ENCODE data around the gene EFCAB6. TPM values are rescaled to one million over a fixed set of nuclear protein-coding genes. Genes with fewer than 3 reads are reported as not detected.

Gene EFCAB6
- total RNA-seq, 1 experiment from 2014 or later: 2.5 TPM

DNA sequence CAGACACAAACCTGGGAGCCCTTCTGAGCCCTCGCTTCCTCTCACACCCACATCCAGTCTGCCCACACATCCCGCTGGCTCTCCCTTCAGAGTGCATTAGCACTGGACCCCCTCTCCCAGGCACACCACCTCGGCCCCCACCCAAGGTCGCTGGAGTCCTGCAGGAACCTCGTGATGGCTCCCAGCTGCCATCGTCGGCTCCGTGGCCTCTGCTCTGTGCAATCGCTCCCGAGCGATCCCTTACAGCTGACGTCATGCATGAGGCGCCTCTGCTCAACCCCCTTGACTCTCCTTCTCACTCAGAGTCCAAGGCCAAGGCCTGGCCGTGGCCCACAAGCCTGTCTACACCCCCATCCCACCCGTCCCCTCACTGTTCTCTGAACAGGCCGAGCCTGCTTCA, 183.9 kb downstream of the EFCAB6 start:
- TF ChIP-seq EZH2 (IDR thresholded peaks at IDR 0.05; ENCODE audit: low read depth): no peak
- TF ChIP-seq, protein P1, sequence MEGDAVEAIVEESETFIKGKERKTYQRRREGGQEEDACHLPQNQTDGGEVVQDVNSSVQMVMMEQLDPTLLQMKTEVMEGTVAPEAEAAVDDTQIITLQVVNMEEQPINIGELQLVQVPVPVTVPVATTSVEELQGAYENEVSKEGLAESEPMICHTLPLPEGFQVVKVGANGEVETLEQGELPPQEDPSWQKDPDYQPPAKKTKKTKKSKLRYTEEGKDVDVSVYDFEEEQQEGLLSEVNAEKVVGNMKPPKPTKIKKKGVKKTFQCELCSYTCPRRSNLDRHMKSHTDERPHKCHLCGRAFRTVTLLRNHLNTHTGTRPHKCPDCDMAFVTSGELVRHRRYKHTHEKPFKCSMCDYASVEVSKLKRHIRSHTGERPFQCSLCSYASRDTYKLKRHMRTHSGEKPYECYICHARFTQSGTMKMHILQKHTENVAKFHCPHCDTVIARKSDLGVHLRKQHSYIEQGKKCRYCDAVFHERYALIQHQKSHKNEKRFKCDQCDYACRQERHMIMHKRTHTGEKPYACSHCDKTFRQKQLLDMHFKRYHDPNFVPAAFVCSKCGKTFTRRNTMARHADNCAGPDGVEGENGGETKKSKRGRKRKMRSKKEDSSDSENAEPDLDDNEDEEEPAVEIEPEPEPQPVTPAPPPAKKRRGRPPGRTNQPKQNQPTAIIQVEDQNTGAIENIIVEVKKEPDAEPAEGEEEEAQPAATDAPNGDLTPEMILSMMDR (conservative IDR thresholded peaks at IDR 0.05): no peak
- H3K4me2 ChIP-seq: no peak overlapping the region
- H3K4me1 ChIP-seq (replicated peaks; ENCODE audit: insufficient read depth): no peaks in the 10 kb centered on the region
- no peaks in the 10 kb centered on the region for H3F3A ChIP-seq (ENCODE audit: insufficient read depth, low read depth)
- ChIA-PET CTCF (no interaction called here), POLR2A (ENCODE audit: unreplicated experiment) (no interaction called here)
- H3K9me2 ChIP-seq (ENCODE audit: insufficient read depth): no peaks in the 10 kb centered on the region
- H3K36me3 ChIP-seq (ENCODE audit: low read depth): no peaks in the 10 kb centered on the region
- H3K27ac ChIP-seq: no peak overlapping the region
- H3K79me2 ChIP-seq (ENCODE audit: low read depth): no peaks in the 10 kb centered on the region
- no peaks in the 10 kb centered on the region for H4K20me1 ChIP-seq (ENCODE audit: insufficient read depth)
- BruUV-seq (replicated peaks): no TSS peak
- no peaks in the 10 kb centered on the region for H3K9me3 ChIP-seq (ENCODE audit: insufficient read depth, low read depth)
- H2AFZ ChIP-seq: no peak overlapping the region
- intact Hi-C loops (cut with micrococcal nuclease; ENCODE audit: unreplicated experiment): no loop called here
- H3K27me3 ChIP-seq (ENCODE audit: insufficient read depth, low read depth): peaks cover 89% of the 10 kb centered on the region
- DNase-seq: no peak
- no peak overlapping the region for H3K4me3 ChIP-seq

DNA sequence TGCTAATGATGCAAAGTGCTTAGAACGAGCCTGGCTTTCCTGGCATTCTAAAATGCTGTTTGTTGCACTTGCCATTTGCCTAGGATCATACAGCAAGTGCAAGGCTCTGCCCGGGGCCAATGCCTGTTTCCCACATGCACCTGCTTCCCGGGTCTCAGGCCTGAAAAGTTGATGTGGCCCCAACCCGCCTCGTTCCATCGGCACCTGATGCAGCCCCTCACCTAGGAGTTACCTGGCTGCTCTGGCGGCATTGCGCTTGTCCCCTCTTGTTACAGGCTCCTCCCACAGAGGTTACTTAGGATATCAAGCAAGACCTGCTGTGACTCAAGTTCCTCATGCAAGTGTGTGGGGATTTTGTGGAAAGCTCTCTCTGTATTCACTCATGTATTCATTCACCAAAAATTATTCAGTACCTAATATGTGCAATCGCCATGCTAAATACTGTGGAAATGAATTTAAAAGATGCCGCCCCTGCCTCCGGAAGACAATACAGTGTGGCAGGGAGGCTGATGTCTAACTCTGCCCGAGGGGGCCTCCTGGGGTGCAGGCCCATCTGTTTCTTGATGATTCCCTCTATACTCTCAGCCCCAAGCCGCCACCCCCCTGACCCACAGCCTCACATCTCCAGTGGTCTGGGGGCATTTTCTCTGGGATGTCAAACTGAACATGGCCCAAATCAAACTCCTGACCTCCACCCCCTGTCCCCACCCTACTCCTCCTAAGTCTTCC, 184.5 kb downstream of the EFCAB6 start:
- ChIA-PET CTCF (no interaction called here), POLR2A (ENCODE audit: unreplicated experiment) (no interaction called here)
- Histone ChIP-seq H3K36me3 (ENCODE audit: low read depth) (no peaks in the 10 kb centered on the region), H3K4me1 (replicated peaks; ENCODE audit: insufficient read depth) (no peaks in the 10 kb centered on the region), H3K4me3 (no peak overlapping the region), H3K79me2 (ENCODE audit: low read depth) (no peaks in the 10 kb centered on the region), H3K27me3 (ENCODE audit: insufficient read depth, low read depth) (peaks cover 89% of the 10 kb centered on the region), H3K4me2 (no peak overlapping the region), H3F3A (ENCODE audit: insufficient read depth, low read depth) (no peaks in the 10 kb centered on the region), H3K9me3 (ENCODE audit: insufficient read depth, low read depth) (no peaks in the 10 kb centered on the region), H4K20me1 (ENCODE audit: insufficient read depth) (no peaks in the 10 kb centered on the region), H2AFZ (no peak overlapping the region), H3K9me2 (ENCODE audit: insufficient read depth) (no peaks in the 10 kb centered on the region), H3K27ac (no peak overlapping the region)
- no peak for TF ChIP-seq EZH2 (IDR thresholded peaks at IDR 0.05; ENCODE audit: low read depth)
- TF ChIP-seq, protein P1 (conservative IDR thresholded peaks at IDR 0.05): no peak
- DNase-seq: no peak
- no TSS peak for BruUV-seq (replicated peaks)
- intact Hi-C loops (cut with micrococcal nuclease; ENCODE audit: unreplicated experiment): no loop called here

DNA sequence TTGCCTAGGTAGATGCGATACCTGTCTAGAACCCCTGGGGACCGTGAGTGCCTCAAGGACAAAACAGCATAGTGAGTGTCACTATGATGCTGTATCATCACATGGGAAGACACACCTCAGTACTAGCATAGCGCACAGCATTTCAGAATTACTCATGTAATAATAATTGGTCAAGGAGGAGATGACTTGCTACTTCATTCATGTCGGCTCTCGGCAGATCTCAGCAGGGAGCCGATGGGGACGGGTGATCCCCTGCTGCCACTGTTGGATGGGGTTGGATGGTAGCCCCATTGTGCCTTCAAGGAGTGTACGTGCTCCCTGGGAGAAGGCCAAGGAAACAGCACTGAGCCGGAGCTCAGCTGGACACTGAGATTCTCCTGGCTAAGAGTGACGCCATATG, 186.9 kb downstream of the EFCAB6 start:
- no peak overlapping the region for H3K4me2 ChIP-seq

More for the DNA sequence above, 186.9 kb downstream of the EFCAB6 start:
- ChIA-PET CTCF (no interaction called here), POLR2A (ENCODE audit: unreplicated experiment) (interaction anchor here (0.6 kb wide), 1 partner anchor 1131 kb away, joined by 5 read pairs; no protein-coding TSS in a partner anchor)
- no peaks in the 10 kb centered on the region for H3F3A ChIP-seq (ENCODE audit: insufficient read depth, low read depth)
- peaks cover 72% of the 10 kb centered on the region for H3K27me3 ChIP-seq (ENCODE audit: insufficient read depth, low read depth)
- H3K4me1 ChIP-seq (replicated peaks; ENCODE audit: insufficient read depth): no peaks in the 10 kb centered on the region
- BruUV-seq (replicated peaks): no TSS peak
- no peaks in the 10 kb centered on the region for H3K36me3 ChIP-seq (ENCODE audit: low read depth)
- H2AFZ ChIP-seq: no peak overlapping the region
- intact Hi-C loops (cut with micrococcal nuclease; ENCODE audit: unreplicated experiment): no loop called here
- H3K79me2 ChIP-seq (ENCODE audit: low read depth): no peaks in the 10 kb centered on the region
- 0 out of 2 replicates have a peak, but pooled peaks cover 3% of the 10 kb centered on the region for H3K9me3 ChIP-seq (ENCODE audit: insufficient read depth, low read depth)
- H3K27ac ChIP-seq: no peak overlapping the region
- TF ChIP-seq EZH2 (IDR thresholded peaks at IDR 0.05; ENCODE audit: low read depth): no peak
- TF ChIP-seq, protein P1 (conservative IDR thresholded peaks at IDR 0.05): no peak
- DNase-seq: no peak
- no peaks in the 10 kb centered on the region for H3K9me2 ChIP-seq (ENCODE audit: insufficient read depth)
- H4K20me1 ChIP-seq (ENCODE audit: insufficient read depth): no peaks in the 10 kb centered on the region
- H3K4me3 ChIP-seq: no peak overlapping the region

Data from PC-9 (cell line).